ENCODE results near the gene KIF13A. TPM values are rescaled to one million over a fixed set of nuclear protein-coding genes. Genes with fewer than 3 reads are reported as not detected.

KIF13A gene
- total RNA-seq, 1 experiment from 2014 or later: 60.1 TPM

- no peak for DNase-seq (ENCODE audit: low read depth)
Measured at GRCh38 chr6:17724341-17724740, 263.1 kb downstream of the KIF13A start.

GRCh38 chr6:17721671-17722070 is 265.8 kb downstream of the KIF13A start:
- DNase-seq (ENCODE audit: low read depth): no peak

- DNase-seq (ENCODE audit: low read depth): no peak
Measured at GRCh38 chr6:17719323-17720041, 268.0 kb downstream of the KIF13A start.

GRCh38 chr6:17716221-17716620 is 271.2 kb downstream of the KIF13A start:
- no peak for DNase-seq (ENCODE audit: low read depth)

GRCh38 chr6:17714879-17715851 is 272.3 kb downstream of the KIF13A start:
- DNase-seq (ENCODE audit: low read depth): peak; percentile 99

GRCh38 chr6:17714177-17714576 is 273.3 kb downstream of the KIF13A start:
- DNase-seq (ENCODE audit: low read depth): peak; percentile 45

GRCh38 chr6:17712576-17712975 is 274.9 kb downstream of the KIF13A start:
- no peak for DNase-seq (ENCODE audit: low read depth)

- peak; percentile 77 for DNase-seq (ENCODE audit: low read depth)
Measured at GRCh38 chr6:17710331-17710730, 277.1 kb downstream of the KIF13A start.

- DNase-seq (ENCODE audit: low read depth): peak; percentile 27
Measured at GRCh38 chr6:17709476-17709875, 278.0 kb downstream of the KIF13A start.

Other genes starting within 250 kb of the KIF13A start
- 1.9 and 3.4 TPM in 2 replicates for gene NHLRC1, start 135.0 kb upstream of the KIF13A start, total RNA-seq (2014; rRNA removed; shearing (Covaris generic))
- gene TPMT, start 167.4 kb upstream of the KIF13A start, total RNA-seq (2014; rRNA removed; shearing (Covaris generic)): 44.9 and 58.4 TPM in 2 replicates
- gene KDM1B, start 167.8 kb upstream of the KIF13A start, total RNA-seq (2014; rRNA removed; shearing (Covaris generic)): 11.1 and 20.5 TPM in 2 replicates

Measured in M059J (cell line).